Loucy (cell line): Measurements from ENCODE around the gene SCN9A.

Experiments
- H2AFZ ChIP-seq: fragments of 200-600 bp; sonication (generic); 2 replicates; pipeline ENCODE4 v1.6.0; 2016; ENCODE audit warnings: antibody characterized with exemption, mild to moderate bottlenecking, low read length, moderate library complexity
- H3F3A ChIP-seq: fragments of 200-600 bp; 2 replicates; pipeline ENCODE4 v1.6.0; 2016; ENCODE audit warnings: antibody characterized with exemption, low read depth, mild to moderate bottlenecking
- H3K27me3 ChIP-seq: fragments of 200-600 bp; sonication (generic); 2 replicates; pipeline ENCODE4 v1.6.1; 2014; ENCODE audit warnings: low read length, mild to moderate bottlenecking; ENCODE audit not compliant: insufficient read depth, poor library complexity, severe bottlenecking
- H3K36me3 ChIP-seq: fragments of 200-600 bp; sonication (generic); 2 replicates; pipeline ENCODE4 v1.6.1; 2016; ENCODE audit warnings: low read length; ENCODE audit not compliant: insufficient read depth
- H3K4me1 ChIP-seq: fragments of 200-600 bp; sonication (generic); 2 replicates; pipeline ENCODE4 v1.5.1; 2014; ENCODE audit warnings: low read length, mild to moderate bottlenecking; ENCODE audit not compliant: insufficient read depth, poor library complexity, severe bottlenecking
- H3K4me2 ChIP-seq: fragments of 200-600 bp; sonication (generic); 2 replicates; pipeline ENCODE4 v1.6.0; 2014; ENCODE audit warnings: antibody characterized with exemption, low read length, low read depth, mild to moderate bottlenecking; ENCODE audit not compliant: poor library complexity, severe bottlenecking
- H3K4me3 ChIP-seq: fragments of 200-600 bp; sonication (generic); 2 replicates; pipeline ENCODE4 v1.5.1; 2014; ENCODE audit warnings: low read length, mild to moderate bottlenecking, mixed read lengths; ENCODE audit not compliant: poor library complexity, severe bottlenecking
- H3K79me2 ChIP-seq: fragments of 200-600 bp; sonication (generic); 2 replicates; pipeline ENCODE4 v1.6.1; 2014; ENCODE audit warnings: low read length; ENCODE audit not compliant: insufficient read depth
- H3K9ac ChIP-seq: fragments of 200-600 bp; sonication (generic); 2 replicates; pipeline ENCODE4 v1.6.0; 2014; ENCODE audit warnings: mild to moderate bottlenecking, low read depth, low read length, moderate library complexity; ENCODE audit not compliant: poor library complexity, severe bottlenecking
- H3K9me2 ChIP-seq: fragments of 200-600 bp; sonication (generic); replicated peaks from 2 replicates; pipeline ENCODE4 v1.6.1; 2016; ENCODE audit warnings: low read depth, low read length, mixed read lengths
- H3K9me3 ChIP-seq: fragments of 200-600 bp; sonication (generic); 2 replicates; pipeline ENCODE4 v1.6.1; 2014; ENCODE audit warnings: mild to moderate bottlenecking, antibody characterized with exemption, low read length, low read depth; ENCODE audit not compliant: insufficient read depth
- H4K20me1 ChIP-seq: fragments of 200-600 bp; sonication (generic); 2 replicates; pipeline ENCODE4 v1.6.0; 2014; ENCODE audit warnings: antibody characterized with exemption, low read length, mild to moderate bottlenecking; ENCODE audit not compliant: insufficient read depth, poor library complexity, severe bottlenecking
- EZH2phosphoT487 ChIP-seq: fragments of 200-600 bp; IDR thresholded peaks from 2 replicates; pipeline ENCODE4 v1.6.1; 2018; ENCODE audit warnings: antibody characterized with exemption, mild to moderate bottlenecking, moderate library complexity, borderline replicate concordance
- TF ChIP-seq, protein P1 (sequence below): fragments of 200-600 bp; sonication (generic); conservative IDR thresholded peaks from 2 replicates; pipeline ENCODE4 v1.5.1; 2014; ENCODE audit warnings: mild to moderate bottlenecking, antibody characterized with exemption, low read length

SCN9A gene

DNA sequence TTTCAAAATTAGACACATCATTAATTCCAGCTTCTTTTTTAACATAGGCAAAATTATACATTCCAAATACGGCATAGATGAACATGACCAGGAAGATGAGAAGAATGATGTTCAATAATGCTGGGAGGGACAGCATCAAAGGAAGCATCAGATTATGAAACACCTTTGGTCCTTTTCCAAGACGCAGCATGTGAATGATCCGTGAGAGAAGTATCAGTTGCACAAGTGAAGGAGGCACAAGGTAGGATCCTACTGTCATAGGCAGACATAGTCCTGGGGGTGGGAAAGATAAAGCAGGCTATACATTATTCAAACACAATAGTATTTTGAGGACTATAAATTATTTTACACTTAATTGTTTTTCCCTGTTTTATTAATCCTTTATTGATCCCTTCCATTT lies 30.6 kb upstream of the SCN9A start:
- H3K9me2 ChIP-seq: no peaks in the 10 kb centered on the region
- H3K4me1 ChIP-seq: no peaks in the 10 kb centered on the region
- no peaks in the 10 kb centered on the region for H4K20me1 ChIP-seq
- no peaks in the 10 kb centered on the region for H3K36me3 ChIP-seq
- no peak overlapping the region for H3K9ac ChIP-seq
- no peaks in the 10 kb centered on the region for H3F3A ChIP-seq
- no peaks in the 10 kb centered on the region for H3K27me3 ChIP-seq
- H3K9me3 ChIP-seq: no peaks in the 10 kb centered on the region
- no peak overlapping the region for H3K4me2 ChIP-seq
- H3K4me3 ChIP-seq: no peak overlapping the region
- no peak overlapping the region for H2AFZ ChIP-seq
- H3K79me2 ChIP-seq: no peaks in the 10 kb centered on the region
- no peak for TF ChIP-seq EZH2phosphoT487
- TF ChIP-seq, protein P1, sequence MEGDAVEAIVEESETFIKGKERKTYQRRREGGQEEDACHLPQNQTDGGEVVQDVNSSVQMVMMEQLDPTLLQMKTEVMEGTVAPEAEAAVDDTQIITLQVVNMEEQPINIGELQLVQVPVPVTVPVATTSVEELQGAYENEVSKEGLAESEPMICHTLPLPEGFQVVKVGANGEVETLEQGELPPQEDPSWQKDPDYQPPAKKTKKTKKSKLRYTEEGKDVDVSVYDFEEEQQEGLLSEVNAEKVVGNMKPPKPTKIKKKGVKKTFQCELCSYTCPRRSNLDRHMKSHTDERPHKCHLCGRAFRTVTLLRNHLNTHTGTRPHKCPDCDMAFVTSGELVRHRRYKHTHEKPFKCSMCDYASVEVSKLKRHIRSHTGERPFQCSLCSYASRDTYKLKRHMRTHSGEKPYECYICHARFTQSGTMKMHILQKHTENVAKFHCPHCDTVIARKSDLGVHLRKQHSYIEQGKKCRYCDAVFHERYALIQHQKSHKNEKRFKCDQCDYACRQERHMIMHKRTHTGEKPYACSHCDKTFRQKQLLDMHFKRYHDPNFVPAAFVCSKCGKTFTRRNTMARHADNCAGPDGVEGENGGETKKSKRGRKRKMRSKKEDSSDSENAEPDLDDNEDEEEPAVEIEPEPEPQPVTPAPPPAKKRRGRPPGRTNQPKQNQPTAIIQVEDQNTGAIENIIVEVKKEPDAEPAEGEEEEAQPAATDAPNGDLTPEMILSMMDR: no peak

DNA sequence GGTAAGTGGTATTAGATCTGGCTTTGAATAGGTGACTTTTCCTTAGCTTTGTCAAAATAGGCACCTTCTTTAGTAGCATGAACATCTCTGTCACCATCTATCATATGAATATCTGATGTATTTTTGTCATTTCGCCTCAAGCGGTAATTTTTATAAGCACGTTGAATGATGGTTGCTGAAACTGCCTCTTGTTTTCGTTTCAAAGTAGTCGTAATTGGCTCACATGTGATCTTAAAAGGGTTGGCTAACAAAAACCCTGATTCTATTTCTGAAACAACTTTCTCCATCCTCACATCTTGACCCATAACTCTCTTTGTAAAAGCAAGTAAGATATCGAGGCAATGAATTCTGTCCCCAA lies 29.8 kb upstream of the SCN9A start:
- no peaks in the 10 kb centered on the region for H4K20me1 ChIP-seq
- no peaks in the 10 kb centered on the region for H3K9me2 ChIP-seq

DNA sequence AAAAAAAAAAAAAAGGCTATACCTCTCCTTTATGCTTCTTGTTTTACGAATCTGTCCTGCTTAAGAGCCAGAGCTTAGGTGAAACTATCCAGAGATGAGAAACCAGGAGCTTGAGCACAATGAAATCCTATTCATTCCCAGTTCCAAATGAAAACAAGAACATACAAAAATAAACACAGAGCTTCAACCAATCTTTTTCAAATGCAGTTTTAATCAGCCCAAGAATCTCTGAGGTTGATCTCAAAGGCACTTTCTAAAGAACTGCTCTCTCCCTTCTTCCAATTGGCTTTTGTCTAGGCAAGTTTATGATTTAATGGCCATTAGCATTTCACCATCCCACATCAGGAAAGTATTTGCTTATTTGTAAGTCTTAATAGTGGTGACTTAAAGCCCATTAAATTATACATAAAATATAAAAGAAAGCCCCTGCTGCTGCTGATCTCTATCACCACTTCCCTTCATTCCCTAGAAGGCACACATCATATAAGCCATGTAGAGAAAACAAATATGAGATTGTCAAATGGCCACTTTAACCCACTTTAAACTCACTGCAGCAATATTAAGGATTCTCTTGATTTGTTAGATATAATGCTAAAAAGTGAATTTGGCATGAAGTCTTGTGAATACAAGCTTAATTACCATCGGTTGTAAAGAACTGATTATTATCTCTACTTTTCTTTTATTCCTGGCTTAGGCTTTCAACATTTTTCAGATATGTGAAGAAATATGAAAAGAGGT lies 29.3 kb upstream of the SCN9A start:
- no peaks in the 10 kb centered on the region for H3K4me1 ChIP-seq
- H3K4me3 ChIP-seq: no peak overlapping the region
- no peaks in the 10 kb centered on the region for H3K27me3 ChIP-seq
- H3K9me3 ChIP-seq: no peaks in the 10 kb centered on the region
- TF ChIP-seq, protein P1: no peak
- TF ChIP-seq EZH2phosphoT487: no peak
- H3K9me2 ChIP-seq: no peaks in the 10 kb centered on the region
- H3K9ac ChIP-seq: no peak overlapping the region
- H3K4me2 ChIP-seq: no peak overlapping the region
- H3F3A ChIP-seq: no peaks in the 10 kb centered on the region
- H3K36me3 ChIP-seq: no peaks in the 10 kb centered on the region
- H4K20me1 ChIP-seq: no peaks in the 10 kb centered on the region
- H2AFZ ChIP-seq: no peak overlapping the region
- H3K79me2 ChIP-seq: no peaks in the 10 kb centered on the region

More for the DNA sequence above, 29.8 kb upstream of the SCN9A start:
- H3F3A ChIP-seq: no peaks in the 10 kb centered on the region
- no peak overlapping the region for H3K4me3 ChIP-seq
- no peak overlapping the region for H3K4me2 ChIP-seq
- no peak overlapping the region for H2AFZ ChIP-seq
- no peaks in the 10 kb centered on the region for H3K27me3 ChIP-seq
- H3K9ac ChIP-seq: no peak overlapping the region
- H3K4me1 ChIP-seq: no peaks in the 10 kb centered on the region
- no peaks in the 10 kb centered on the region for H3K79me2 ChIP-seq
- no peak for TF ChIP-seq EZH2phosphoT487
- TF ChIP-seq, protein P1: no peak
- H3K9me3 ChIP-seq: no peaks in the 10 kb centered on the region
- H3K36me3 ChIP-seq: no peaks in the 10 kb centered on the region
